Neural cell (in vitro differentiated cells): ENCODE data around the gene SPDYE4.

Experiments
- CTCF ChIP-seq: fragments of 450-650 bp; IDR thresholded peaks from 2 replicates; pipeline ENCODE4 v1.5.1; 2014; ENCODE audit warnings: antibody characterized with exemption, mild to moderate bottlenecking, moderate library complexity; ENCODE audit not compliant: poor library complexity, severe bottlenecking
- EP300 ChIP-seq: fragments of 450-650 bp; conservative IDR thresholded peaks from 2 replicates; pipeline ENCODE4 v1.6.1; 2014; ENCODE audit warnings: antibody characterized with exemption, mild to moderate bottlenecking, moderate library complexity; ENCODE audit not compliant: poor library complexity, severe bottlenecking
- EZH2 ChIP-seq: fragments of 200-600, 300-800 bp; shearing (Covaris generic), sonication (generic); IDR thresholded peaks from 2 replicates; pipeline ENCODE4 v1.6.1; 2014; ENCODE audit warnings: antibody characterized with exemption, low read length, borderline replicate concordance, mild to moderate bottlenecking; ENCODE audit not compliant: insufficient read depth, poor library complexity, severe bottlenecking
- POLR2AphosphoS5 ChIP-seq: IDR thresholded peaks from 2 replicates; pipeline ENCODE4 v1.6.1; 2012
- RAD21 ChIP-seq: fragments of 450-650 bp; conservative IDR thresholded peaks from 2 replicates; pipeline ENCODE4 v1.6.1; 2014; ENCODE audit warnings: antibody characterized with exemption, mild to moderate bottlenecking, moderate library complexity
- REST ChIP-seq: IDR thresholded peaks from 2 replicates; pipeline ENCODE4 v1.6.1; 2012; ENCODE audit warnings: borderline replicate concordance
- SMC3 ChIP-seq: fragments of 450-650 bp; conservative IDR thresholded peaks from 2 replicates; pipeline ENCODE4 v1.6.1; 2014; ENCODE audit warnings: antibody characterized with exemption, mild to moderate bottlenecking, moderate library complexity; ENCODE audit not compliant: poor library complexity
- TAF1 ChIP-seq: IDR thresholded peaks from 2 replicates; pipeline ENCODE4 v1.6.1; 2012; ENCODE audit warnings: low read depth

- TF ChIP-seq RAD21 (no peak), CTCF (no peak), REST (no peak), EZH2 (no peak), POLR2AphosphoS5 (no peak), EP300 (no peak), TAF1 (no peak), SMC3 (no peak)
These were observed 56.6 kb downstream of the SPDYE4 start for GRCh38 chr17:8701754-8702153.
